Prostate gland (tissue), 2 donors: ENCODE data around the gene ATP9A.

Source experiments
- POLR2A ChIP-seq: fragments of 450-650 bp; IDR thresholded peaks from one replicate; pipeline ENCODE4 v1.6.1; 2016; ENCODE audit warnings: antibody characterized with exemption, mild to moderate bottlenecking
- POLR2AphosphoS5 ChIP-seq: sonication (generic); formaldehyde crosslinking; IDR thresholded peaks from one replicate; pipeline ENCODE4 v1.6.1; 2017; ENCODE audit warnings: antibody characterized with exemption
- TF ChIP-seq, protein P1 (sequence below), 4 experiments: fragments of 200-600 bp in 2 of 4; fragments of 450-650 bp in 2 of 4; sonication (generic) in 2 of 4; IDR thresholded peaks; 1 replicate in 3 of 4; 2 replicates in 1 of 4; pipeline ENCODE4 v1.5.1; 2016 to 2019; ENCODE audit warnings: antibody characterized with exemption in 4 of 4, mild to moderate bottlenecking in 2 of 4, moderate library complexity in 2 of 4

DNA sequence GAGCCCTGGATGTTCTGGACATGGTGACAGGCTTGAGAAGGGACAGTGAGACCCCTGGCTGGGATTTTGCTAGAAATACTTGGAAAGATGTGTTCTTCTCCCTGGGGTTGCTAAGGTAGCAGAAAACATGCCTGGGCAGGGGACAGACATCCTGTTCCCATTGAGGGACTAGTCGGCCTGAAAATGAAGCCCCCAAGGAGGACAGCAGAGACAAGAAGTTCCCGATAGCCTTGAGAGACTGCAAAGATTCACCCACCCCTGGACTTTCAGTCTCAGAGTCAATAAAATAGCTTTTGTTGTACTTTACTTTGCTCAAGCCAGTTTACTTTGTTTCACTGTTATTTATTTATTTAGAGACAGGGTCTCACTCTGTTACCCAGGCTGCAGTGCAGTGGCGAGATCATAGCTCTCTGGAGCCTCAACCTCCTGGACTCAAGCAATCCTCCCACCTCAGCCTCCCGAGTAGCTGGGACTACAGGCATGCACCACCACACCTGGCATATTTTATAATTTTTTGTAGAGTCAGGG is 28.4 kb downstream of the ATP9A start:
- TF ChIP-seq, protein P1, sequence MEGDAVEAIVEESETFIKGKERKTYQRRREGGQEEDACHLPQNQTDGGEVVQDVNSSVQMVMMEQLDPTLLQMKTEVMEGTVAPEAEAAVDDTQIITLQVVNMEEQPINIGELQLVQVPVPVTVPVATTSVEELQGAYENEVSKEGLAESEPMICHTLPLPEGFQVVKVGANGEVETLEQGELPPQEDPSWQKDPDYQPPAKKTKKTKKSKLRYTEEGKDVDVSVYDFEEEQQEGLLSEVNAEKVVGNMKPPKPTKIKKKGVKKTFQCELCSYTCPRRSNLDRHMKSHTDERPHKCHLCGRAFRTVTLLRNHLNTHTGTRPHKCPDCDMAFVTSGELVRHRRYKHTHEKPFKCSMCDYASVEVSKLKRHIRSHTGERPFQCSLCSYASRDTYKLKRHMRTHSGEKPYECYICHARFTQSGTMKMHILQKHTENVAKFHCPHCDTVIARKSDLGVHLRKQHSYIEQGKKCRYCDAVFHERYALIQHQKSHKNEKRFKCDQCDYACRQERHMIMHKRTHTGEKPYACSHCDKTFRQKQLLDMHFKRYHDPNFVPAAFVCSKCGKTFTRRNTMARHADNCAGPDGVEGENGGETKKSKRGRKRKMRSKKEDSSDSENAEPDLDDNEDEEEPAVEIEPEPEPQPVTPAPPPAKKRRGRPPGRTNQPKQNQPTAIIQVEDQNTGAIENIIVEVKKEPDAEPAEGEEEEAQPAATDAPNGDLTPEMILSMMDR (IDR thresholded peaks at IDR 0.05), result no peak
- TF ChIP-seq POLR2A (no peak), POLR2AphosphoS5 (no peak)
